Nephron (organoid): Measurements from ENCODE around the gene ACSM4.
"Not testable (repeated sequence)": the region's sequence is repeated elsewhere in the genome, so short reads cannot be mapped to it uniquely, and the experiment has no call there.

Experiments used
- H3K27ac Mint-ChIP-seq, 3 experiments: 2 replicates each; pipeline ENCODE4 v1.8.0; 2020; ENCODE audit warnings: mixed read lengths in 3 of 3, mild to moderate bottlenecking in 2 of 3, moderate library complexity in 1 of 3
- H3K27me3 Mint-ChIP-seq: 2 replicates; pipeline ENCODE4 v1.8.0; 2021; ENCODE audit warnings: low read depth, mild to moderate bottlenecking, moderate library complexity, mixed read lengths
- H3K36me3 Mint-ChIP-seq: 2 replicates; pipeline ENCODE4 v1.8.0; 2020; ENCODE audit warnings: low read depth, mixed read lengths
- H3K4me1 Mint-ChIP-seq: 2 replicates; pipeline ENCODE4 v1.8.0; 2020; ENCODE audit warnings: mixed read lengths
- H3K4me3 Mint-ChIP-seq, 3 experiments: 2 replicates each; pipeline ENCODE4 v1.8.0; 2020; ENCODE audit warnings: mild to moderate bottlenecking in 3 of 3, mixed read lengths in 3 of 3, moderate library complexity in 2 of 3
- H3K9me3 Mint-ChIP-seq: 2 replicates; pipeline ENCODE4 v1.8.0; 2020; ENCODE audit warnings: mixed read lengths
- TF ChIP-seq, protein P1 (sequence below), 3 experiments: fragments of 200-600 bp; sonication (generic); IDR thresholded peaks; one replicate each; pipeline ENCODE4 v1.5.0; 2021; ENCODE audit warnings: antibody characterized with exemption in 3 of 3; ENCODE audit not compliant: unreplicated experiment in 3 of 3

The ACSM4 gene

DNA sequence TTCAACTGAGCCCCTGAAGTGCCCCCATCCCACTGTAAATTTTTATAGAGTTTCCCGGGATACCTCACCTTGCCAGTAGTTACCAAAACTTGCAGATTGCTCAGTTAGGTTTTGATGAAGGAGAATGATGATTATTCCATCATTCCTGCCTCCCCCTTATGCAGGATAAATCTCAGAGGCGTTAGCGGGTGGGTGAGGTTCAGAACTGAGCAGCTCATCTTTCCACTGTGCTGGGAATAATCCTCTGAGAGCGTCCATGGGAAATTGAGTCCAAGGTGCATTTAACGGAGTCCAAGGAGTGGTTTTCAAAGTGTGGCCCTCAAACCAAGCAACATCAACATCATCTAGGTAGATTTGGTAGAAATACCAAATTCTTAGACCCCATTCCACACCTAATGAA, 18.7 kb downstream of the ACSM4 start:
- no peaks in the 10 kb centered on the region for H3K36me3 Mint-ChIP-seq
- TF ChIP-seq, protein P1, sequence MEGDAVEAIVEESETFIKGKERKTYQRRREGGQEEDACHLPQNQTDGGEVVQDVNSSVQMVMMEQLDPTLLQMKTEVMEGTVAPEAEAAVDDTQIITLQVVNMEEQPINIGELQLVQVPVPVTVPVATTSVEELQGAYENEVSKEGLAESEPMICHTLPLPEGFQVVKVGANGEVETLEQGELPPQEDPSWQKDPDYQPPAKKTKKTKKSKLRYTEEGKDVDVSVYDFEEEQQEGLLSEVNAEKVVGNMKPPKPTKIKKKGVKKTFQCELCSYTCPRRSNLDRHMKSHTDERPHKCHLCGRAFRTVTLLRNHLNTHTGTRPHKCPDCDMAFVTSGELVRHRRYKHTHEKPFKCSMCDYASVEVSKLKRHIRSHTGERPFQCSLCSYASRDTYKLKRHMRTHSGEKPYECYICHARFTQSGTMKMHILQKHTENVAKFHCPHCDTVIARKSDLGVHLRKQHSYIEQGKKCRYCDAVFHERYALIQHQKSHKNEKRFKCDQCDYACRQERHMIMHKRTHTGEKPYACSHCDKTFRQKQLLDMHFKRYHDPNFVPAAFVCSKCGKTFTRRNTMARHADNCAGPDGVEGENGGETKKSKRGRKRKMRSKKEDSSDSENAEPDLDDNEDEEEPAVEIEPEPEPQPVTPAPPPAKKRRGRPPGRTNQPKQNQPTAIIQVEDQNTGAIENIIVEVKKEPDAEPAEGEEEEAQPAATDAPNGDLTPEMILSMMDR (IDR thresholded peaks at IDR 0.05; ENCODE audit: unreplicated experiment in 3 of 3), result no peak
- H3K27ac Mint-ChIP-seq, result no peak overlapping the region
- H3K4me3 Mint-ChIP-seq, result no peak overlapping the region
- H3K4me1 Mint-ChIP-seq, result no peaks in the 10 kb centered on the region
- peaks cover 4% of the 10 kb centered on the region for H3K27me3 Mint-ChIP-seq
- H3K9me3 Mint-ChIP-seq, result no peaks in the 10 kb centered on the region

DNA sequence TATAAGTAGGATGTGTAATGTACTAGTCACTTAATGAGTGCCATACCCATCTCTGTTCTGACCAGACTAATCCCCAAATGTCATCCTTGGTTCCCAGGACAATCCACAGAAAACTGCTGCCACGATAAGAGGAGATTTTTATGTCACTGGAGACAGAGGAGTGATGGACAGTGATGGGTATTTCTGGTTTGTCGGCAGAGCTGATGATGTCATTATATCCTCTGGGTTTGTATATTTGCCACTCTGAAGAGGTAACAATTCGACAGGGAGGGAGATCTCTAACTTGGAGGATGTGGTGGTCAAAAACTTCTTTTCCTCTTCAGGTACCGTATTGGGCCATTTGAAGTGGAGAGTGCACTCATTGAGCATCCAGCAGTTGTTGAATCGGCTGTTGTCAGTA, 20.3 kb downstream of the ACSM4 start:
- no peaks in the 10 kb centered on the region for H3K9me3 Mint-ChIP-seq
- no peak overlapping the region for H3K4me3 Mint-ChIP-seq
- H3K36me3 Mint-ChIP-seq, result no peaks in the 10 kb centered on the region
- H3K4me1 Mint-ChIP-seq, result no peaks in the 10 kb centered on the region
- no peak overlapping the region for H3K27ac Mint-ChIP-seq
- peaks cover 4% of the 10 kb centered on the region for H3K27me3 Mint-ChIP-seq
- TF ChIP-seq, protein P1 (IDR thresholded peaks at IDR 0.05; ENCODE audit: unreplicated experiment in 3 of 3), result no peak

DNA sequence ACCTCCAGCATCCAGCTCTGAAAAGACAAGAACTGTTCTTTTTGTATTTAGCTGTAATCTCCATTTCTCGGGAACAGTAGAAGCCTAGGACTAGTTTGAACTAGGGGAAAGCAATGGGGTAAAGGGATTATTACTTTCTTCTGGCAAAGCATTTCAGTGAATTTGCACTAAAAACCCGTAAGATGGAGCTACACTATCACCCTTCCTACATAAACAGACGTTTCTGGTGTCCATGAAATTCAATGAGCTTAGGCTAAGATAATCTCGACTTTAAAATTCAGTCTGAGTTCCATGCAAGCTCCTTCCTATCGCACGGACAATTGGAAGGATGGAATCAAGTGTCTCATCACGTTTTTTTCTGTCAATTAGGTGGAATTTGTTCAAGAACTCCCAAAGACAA, 24.0 kb downstream of the ACSM4 start:
- TF ChIP-seq, protein P1 (IDR thresholded peaks at IDR 0.05; ENCODE audit: unreplicated experiment in 3 of 3), result no peak
- Mint-ChIP-seq H3K27ac (no peak overlapping the region), H3K9me3 (peaks cover 8% of the 10 kb centered on the region), H3K4me1 (no peaks in the 10 kb centered on the region), H3K4me3 (no peak overlapping the region), H3K27me3 (peaks cover 4% of the 10 kb centered on the region), H3K36me3 (no peaks in the 10 kb centered on the region)

DNA sequence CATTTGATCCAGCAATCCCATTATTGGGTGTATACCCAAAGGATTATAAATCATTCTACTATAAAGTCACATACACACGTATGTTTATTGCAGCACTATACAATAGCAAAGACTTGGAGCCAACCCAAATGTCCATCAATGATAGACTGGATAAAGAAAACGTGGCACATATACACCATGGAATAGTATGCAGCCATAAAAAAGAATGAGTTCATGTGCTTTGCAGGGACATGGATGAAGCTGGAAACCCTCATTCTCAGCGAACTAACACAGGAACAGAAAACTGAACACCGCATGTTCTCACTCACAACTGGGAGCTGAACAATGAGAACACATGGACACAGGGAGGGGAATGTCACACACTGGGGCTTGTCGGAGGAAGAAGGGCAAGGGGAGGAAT, 33.9 kb downstream of the ACSM4 start:
- H3K4me3 Mint-ChIP-seq, H3K4me1 Mint-ChIP-seq, H3K27ac Mint-ChIP-seq, H3K36me3 Mint-ChIP-seq, H3K27me3 Mint-ChIP-seq: not testable (repeated sequence)
- H3K9me3 Mint-ChIP-seq, result peaks cover 10% of the 10 kb centered on the region

DNA sequence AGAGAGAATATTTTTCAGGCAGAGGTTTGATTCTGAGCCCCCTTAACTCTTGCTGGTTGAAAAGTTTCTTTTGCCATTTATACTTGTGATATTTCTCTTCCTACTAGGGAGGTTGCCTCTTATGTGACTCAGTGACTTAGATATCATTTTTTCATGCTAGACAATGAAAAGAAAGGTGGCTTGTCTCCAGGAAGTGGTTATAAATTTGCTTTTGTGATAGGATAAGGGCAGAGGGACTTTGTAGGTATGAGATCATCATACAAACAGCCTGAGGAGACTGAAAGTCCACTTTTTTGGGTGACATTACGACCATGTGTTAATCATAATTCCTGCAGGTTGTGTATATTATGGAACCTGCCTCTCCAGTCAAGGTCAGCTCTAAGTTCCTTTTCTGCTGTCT, 35.8 kb downstream of the ACSM4 start:
- Mint-ChIP-seq H3K4me3 (no peak overlapping the region), H3K9me3 (peaks cover 17% of the 10 kb centered on the region), H3K27me3 (no peaks in the 10 kb centered on the region), H3K27ac (no peak overlapping the region), H3K4me1 (no peaks in the 10 kb centered on the region), H3K36me3 (no peaks in the 10 kb centered on the region)
- TF ChIP-seq, protein P1 (IDR thresholded peaks at IDR 0.05; ENCODE audit: unreplicated experiment in 3 of 3), result no peak

DNA sequence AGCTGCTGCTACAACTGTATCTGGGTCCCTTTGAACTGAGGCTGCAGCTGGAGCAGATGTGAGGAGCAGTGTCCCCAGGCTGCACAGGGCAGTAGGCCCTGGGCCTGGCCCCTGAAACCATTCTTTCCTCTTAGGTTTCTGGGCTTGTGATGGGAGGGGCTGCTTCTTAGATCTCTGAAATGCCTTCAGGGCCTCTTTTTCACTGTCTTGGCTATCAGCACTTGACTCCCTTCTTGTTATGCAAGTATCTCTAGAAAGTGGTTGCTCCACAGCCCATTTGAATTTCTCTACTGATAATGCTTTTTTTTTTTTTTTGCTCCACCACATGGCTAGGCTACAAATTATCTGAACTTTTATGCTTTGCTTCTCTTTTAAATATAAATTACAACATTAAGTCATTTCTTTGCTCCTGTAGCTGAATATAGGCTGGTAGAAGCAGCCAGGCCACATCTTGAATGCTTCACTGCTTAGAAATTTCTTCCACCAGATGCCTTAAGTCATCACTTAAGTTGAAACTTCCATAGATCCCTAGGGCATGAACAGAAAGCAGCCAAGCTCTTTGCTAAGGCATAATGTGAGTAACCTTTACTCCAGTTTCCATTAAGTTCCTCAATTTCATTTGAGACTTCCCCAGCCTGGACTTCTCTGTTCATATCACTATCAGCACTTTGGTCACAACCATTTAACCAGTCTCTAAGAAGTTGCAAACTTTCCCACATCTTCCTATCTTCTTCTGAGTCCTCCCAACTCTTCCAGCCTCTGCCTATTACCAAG, 41.1 kb downstream of the ACSM4 start:
- Mint-ChIP-seq H3K4me3 (no peak overlapping the region), H3K4me1 (no peaks in the 10 kb centered on the region), H3K27ac (no peak overlapping the region), H3K9me3 (peaks cover 21% of the 10 kb centered on the region), H3K27me3 (no peaks in the 10 kb centered on the region), H3K36me3 (no peaks in the 10 kb centered on the region)
- TF ChIP-seq, protein P1 (IDR thresholded peaks at IDR 0.05; ENCODE audit: unreplicated experiment in 3 of 3), result no peak
